GM18951 (cell line): Measurements from ENCODE around the gene CNKSR3.

Source experiments
- POLR2A ChIP-seq: IDR thresholded peaks from 4 replicates; pipeline ENCODE4 v1.6.1; 2011; ENCODE audit warnings: mild to moderate bottlenecking; ENCODE audit not compliant: insufficient read length, insufficient read depth; ENCODE audit errors: extremely low read depth
- in situ Hi-C: fragments of 300-500 bp; cut with MboI; formaldehyde crosslinking; loops from one replicate; pipeline ENCODE4 v1.12.0; 2022; ENCODE audit warnings: low sequenced_read_pairs, mixed read lengths, inconsistent platforms; ENCODE audit not compliant: unreplicated experiment

The CNKSR3 gene

GRCh38 chr6:154435400-154435945 lies 75.0 kb downstream of the CNKSR3 start:
- in situ Hi-C loops = no loop called here
- TF ChIP-seq POLR2A = no peak

GRCh38 chr6:154434662-154435061 lies 75.8 kb downstream of the CNKSR3 start:
- no peak for TF ChIP-seq POLR2A
- in situ Hi-C loops = no loop called here

GRCh38 chr6:154433477-154434241 lies 76.8 kb downstream of the CNKSR3 start:
- in situ Hi-C loops = no loop called here
- no peak for TF ChIP-seq POLR2A

- no peak for TF ChIP-seq POLR2A
- in situ Hi-C loops = no loop called here
Observed at GRCh38 chr6:154432533-154433476, 77.7 kb downstream of the CNKSR3 start.

- in situ Hi-C loops = no loop called here
- TF ChIP-seq POLR2A = no peak
Observed at GRCh38 chr6:154430481-154430919, 80.0 kb downstream of the CNKSR3 start.

- in situ Hi-C loops = no loop called here
- TF ChIP-seq POLR2A = no peak
Observed at GRCh38 chr6:154429711-154430110, 80.8 kb downstream of the CNKSR3 start.

GRCh38 chr6:154428897-154429296 lies 81.6 kb downstream of the CNKSR3 start:
- in situ Hi-C loops = no loop called here
- no peak for TF ChIP-seq POLR2A

- in situ Hi-C loops = no loop called here
Observed at GRCh38 chr6:154427446-154427845, 83.0 kb downstream of the CNKSR3 start.

GRCh38 chr6:154426997-154427396 lies 83.5 kb downstream of the CNKSR3 start:
- TF ChIP-seq POLR2A = no peak
- in situ Hi-C loops = no loop called here

More at GRCh38 chr6:154427446-154427845, 83.0 kb downstream of the CNKSR3 start:
- no peak for TF ChIP-seq POLR2A

- TF ChIP-seq POLR2A = no peak
- in situ Hi-C loops = no loop called here
Observed at GRCh38 chr6:154425034-154425433, 85.5 kb downstream of the CNKSR3 start.

- TF ChIP-seq POLR2A = no peak
- in situ Hi-C loops = no loop called here
Observed at GRCh38 chr6:154414021-154414813, 96.3 kb downstream of the CNKSR3 start.

- in situ Hi-C loops = no loop called here
- no peak for TF ChIP-seq POLR2A
Observed at GRCh38 chr6:154412106-154412820, 98.2 kb downstream of the CNKSR3 start.
